ENCODE data around the gene SLC6A17.

Gene SLC6A17

DNA sequence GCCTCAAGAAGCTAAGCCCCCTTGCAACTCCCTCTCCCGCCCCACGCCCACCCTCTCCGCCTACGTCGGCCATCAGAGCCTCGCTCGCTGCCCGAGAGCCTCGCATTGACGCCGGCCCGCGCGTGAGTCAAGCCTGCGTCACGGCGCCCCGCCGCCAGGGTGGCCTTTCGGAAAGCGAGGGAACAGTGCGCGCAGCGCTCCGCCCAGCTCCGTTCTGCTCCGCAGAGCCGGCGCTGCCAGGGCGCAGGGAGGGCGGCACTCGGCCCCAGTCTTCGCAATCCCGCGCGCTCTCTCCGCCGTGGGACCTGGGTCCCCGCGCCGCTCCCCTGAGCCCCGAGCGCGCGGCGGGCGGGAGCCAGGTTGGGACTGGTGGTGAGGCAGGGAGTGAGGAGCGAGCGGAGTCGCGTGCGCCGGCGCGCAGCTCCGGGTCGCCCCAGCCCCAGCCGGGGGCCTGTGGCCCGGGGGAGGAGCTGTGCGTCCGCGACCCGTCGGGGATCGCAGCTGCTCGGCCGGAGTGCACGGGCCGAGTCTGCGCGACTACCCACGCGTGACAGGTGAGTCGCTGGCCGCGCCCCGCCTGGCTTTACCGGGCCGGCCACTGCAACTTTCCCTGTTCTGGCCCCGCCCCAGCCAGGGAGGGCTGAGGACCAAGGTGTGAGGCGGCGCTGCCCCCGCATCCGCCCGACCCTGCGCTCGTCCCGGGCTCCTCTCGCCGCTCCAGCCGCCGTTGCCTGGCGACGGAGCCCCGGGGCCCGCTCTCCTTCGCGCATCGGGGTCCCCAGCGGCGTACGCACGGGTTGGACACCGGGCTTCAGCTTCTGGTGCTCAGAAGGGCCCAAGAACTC lies at the start of gene SLC6A17:
Gene SLC6A17, plus strand, starts transcription at position 165 of the 845 bp plus-strand sequence. CDS start 16,436 bp downstream, outside the sequence.
- no peak for DNase-seq

- DNase-seq = no peak
Measured at GRCh38 chr1:110102081-110102480, 48.2 kb upstream of the SLC6A17 start.

GRCh38 chr1:110106013-110106941 lies 44.0 kb upstream of the SLC6A17 start:
- DNase-seq = peak; percentile 10 to 30 (median 24)

GRCh38 chr1:110107867-110108469 lies 42.3 kb upstream of the SLC6A17 start:
- DNase-seq = no peak

- no peak for DNase-seq
Measured at GRCh38 chr1:110111081-110111480, 39.2 kb upstream of the SLC6A17 start.

DNA sequence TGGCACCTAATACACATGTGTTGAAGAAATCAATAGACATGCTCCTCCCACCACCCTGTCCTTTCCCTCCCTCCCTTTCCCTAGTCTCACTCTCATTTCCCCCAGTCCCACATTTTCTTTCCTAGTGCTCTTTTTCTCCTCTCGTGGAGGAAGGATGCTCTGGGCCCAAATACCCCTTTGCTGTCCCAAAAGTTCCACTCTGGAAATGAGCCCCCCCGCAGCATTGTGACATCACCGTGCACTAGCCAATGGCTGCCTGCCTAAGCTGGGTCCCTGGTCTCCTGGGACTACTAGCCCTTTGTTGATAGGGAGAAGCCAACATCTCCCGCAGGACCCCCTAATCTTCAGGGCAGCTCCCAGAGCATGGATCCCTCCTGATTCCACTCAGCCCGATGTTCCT lies 38.2 kb upstream of the SLC6A17 start, which contains the start of gene UBL4B:
Gene UBL4B, plus strand, starts transcription at position 301 of the 400 bp plus-strand sequence. Its CDS starts 92 bp downstream, at position 393.
- no peak for DNase-seq

GRCh38 chr1:110112656-110113055 lies 37.6 kb upstream of the SLC6A17 start:
- DNase-seq = no peak

DNA sequence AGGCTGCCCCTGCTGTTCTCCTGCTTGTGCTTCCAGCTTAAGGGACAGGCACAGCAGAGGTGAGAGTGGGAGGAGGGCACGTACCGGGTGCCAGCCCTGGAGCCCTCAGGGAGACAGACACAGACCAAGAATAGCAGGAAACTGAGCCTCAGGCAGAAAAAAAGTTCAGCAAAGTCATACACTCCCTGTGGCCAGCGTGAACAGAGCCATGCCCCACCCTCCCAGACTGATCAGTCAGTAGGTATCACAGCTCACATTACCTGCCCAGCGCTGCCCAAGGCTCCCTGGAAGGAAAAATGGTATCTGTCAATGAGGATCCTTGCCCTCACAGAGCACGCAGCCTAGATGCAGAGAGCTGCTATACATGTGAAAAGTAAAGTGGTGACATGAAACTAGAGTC lies 36.7 kb upstream of the SLC6A17 start:
- DNase-seq = no peak

DNA sequence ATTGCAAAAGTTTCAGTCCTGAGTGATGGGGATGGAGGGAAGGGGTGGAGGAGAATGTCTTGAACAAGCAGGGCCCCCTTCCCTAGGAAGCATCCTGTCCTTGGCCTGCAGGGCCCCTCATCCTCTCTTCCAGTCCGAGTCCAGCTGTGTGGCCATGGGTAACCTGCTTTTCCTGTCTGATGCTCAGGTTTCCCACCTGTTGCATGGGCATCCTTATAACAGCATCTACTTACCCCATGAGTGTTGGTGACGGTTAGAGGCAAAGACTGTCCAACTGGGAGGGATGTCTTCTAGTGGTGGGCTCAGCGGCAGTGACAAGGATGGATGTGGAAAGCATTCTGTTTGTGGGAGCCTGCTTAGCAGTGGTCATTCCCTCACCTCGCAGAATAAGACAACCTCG lies 36.1 kb upstream of the SLC6A17 start:
- DNase-seq = no peak

GRCh38 chr1:110114784-110115183 lies 35.5 kb upstream of the SLC6A17 start:
- DNase-seq = no peak

GRCh38 chr1:110118636-110119396 lies 31.5 kb upstream of the SLC6A17 start:
- no peak for DNase-seq

DNA sequence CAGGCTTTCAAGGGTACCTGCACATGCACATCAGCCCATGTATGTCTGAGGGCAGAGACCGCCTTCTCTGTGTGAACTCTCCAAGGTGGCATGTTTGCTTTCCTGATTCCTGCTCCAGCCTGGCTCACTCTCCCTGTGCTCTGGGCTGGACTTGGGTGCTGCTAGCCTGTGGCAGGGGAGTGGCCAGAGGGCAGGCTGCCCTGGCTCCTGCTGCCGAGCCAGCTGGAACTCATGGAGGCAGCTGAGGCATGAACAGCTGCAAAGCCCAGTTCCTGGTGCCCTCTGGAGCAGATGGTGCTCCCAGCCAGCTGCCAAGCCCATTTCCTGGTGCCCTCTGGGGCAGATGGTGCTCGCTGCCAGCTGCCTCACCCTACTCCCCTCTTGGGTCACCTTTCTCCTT lies 30.5 kb upstream of the SLC6A17 start:
- no peak for DNase-seq

GRCh38 chr1:110120960-110121561 lies 29.2 kb upstream of the SLC6A17 start:
- no peak for DNase-seq

GRCh38 chr1:110123224-110123623 lies 27.1 kb upstream of the SLC6A17 start:
- DNase-seq = no peak

DNA sequence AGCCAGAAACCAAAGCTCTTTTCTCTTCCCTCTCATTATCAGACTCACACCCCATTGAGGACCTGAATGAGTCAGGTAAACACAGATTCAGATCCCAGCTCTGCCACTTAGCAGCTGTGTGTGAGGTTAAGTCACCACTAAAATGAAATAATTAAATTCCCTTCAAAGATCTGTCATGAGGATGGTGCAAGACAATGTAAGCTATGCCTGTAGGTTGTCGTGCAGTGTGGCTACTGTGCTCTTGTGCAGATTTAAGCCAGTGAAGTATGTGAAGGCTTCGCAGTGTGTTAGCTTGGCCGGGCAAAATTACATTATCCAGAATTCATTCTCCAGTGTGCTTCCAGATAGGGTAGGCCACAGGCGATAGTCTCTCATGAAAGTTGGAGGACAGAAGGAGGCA lies 24.5 kb upstream of the SLC6A17 start:
- DNase-seq = no peak

DNA sequence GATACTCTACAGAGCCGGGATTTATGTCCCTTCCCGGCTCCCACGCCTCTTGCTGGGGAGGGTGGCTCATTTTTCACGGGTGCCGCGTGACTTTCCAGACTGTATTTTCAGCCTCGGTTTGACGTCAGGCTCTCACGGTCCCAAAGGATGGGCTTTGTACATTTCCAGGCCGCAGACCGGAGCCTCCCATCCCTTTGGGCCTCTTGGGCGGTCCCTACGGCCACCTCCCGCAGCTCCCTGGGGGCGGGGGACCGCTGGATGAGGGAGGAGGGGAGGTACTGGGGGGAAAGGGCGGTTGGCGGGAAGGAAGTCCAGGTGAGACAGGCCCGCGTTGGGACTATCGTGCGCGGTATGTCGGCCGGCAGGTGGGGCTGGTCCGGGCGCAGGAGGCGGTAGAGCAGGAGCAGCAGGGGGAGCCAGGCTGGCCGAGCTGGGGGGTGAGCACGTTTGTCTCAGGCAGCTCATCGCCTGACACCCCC lies 20.1 kb upstream of the SLC6A17 start:
- DNase-seq = no peak

GRCh38 chr1:110130989-110131388 lies 19.3 kb upstream of the SLC6A17 start:
- DNase-seq = no peak

DNA sequence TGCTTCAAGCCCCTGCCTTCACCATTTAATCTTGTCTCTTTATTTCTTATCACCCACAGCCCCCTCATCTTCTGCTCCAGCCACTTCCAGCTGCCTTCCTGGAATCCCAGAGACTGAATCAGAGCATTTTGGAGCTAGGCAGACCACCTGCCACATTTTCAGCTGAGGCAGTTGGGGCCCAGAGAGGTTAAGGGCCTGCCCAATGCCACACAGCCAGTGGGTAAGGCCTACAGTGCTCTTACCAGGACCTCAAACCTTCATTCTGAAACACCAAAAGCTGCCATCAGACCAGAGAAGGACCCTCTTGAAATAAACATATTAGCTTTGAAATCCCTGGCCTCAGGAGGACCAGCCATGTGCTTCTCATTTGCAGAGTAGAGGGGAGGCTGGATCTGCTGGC lies 17.6 kb upstream of the SLC6A17 start:
- no peak for DNase-seq

GRCh38 chr1:110133436-110133835 lies 16.9 kb upstream of the SLC6A17 start:
- no peak for DNase-seq

- no peak for DNase-seq
Measured at GRCh38 chr1:110134050-110134595, 16.2 kb upstream of the SLC6A17 start.

GRCh38 chr1:110135246-110135645 lies 15.0 kb upstream of the SLC6A17 start:
- no peak for DNase-seq
